Activated CD8-positive, alpha-beta T cell treated with anti-CD3 and anti-CD28 coated beads, Interleukin-2, amount 10 ng/mL, durations not matched to agents 7 days and 5 days (primary cell): Measurements from ENCODE around the gene PHLPP1. TPM values are rescaled to one million over a fixed set of nuclear protein-coding genes. Genes with fewer than 3 reads are reported as not detected.

Experiments
- ATAC-seq: fragments of 150-1000 bp; cut with Tn5 transposase; one replicate; pipeline ENCODE4 v1.10.0; 2021; ENCODE audit warnings: moderate library complexity
- CTCF ChIA-PET: fragments of 350-600 bp; sonication (Branson Sonifier 250); formaldehyde crosslinking; loops from one replicate; lab custom pipeline; 2021; ENCODE audit warnings: antibody characterized with exemption; lab: Charles Lee
- POLR2A ChIA-PET: fragments of 350-600 bp; sonication (Branson Sonifier 250); formaldehyde crosslinking; loops from one replicate; lab custom pipeline; 2021; ENCODE audit warnings: antibody characterized with exemption; lab: Charles Lee
- DNase-seq: peaks from one replicate; pipeline ENCODE4 v3.0.0-alpha.2; 2020
- H3K27ac Mint-ChIP-seq: one replicate; pipeline ENCODE4 v1.8.0; 2021; ENCODE audit warnings: mild to moderate bottlenecking, mixed read lengths
- H3K27me3 Mint-ChIP-seq: one replicate; pipeline ENCODE4 v1.8.0; 2021; ENCODE audit warnings: low read depth, mixed read lengths
- H3K36me3 Mint-ChIP-seq: one replicate; pipeline ENCODE4 v1.8.0; 2021; ENCODE audit warnings: low read depth, mixed read lengths
- H3K4me1 Mint-ChIP-seq: one replicate; pipeline ENCODE4 v1.8.0; 2021; ENCODE audit warnings: low read depth, mixed read lengths
- H3K4me3 Mint-ChIP-seq: one replicate; pipeline ENCODE4 v1.8.0; 2021; ENCODE audit warnings: mild to moderate bottlenecking, mixed read lengths
- H3K9me3 Mint-ChIP-seq: one replicate; pipeline ENCODE4 v1.8.0; 2022; ENCODE audit warnings: mixed read lengths; ENCODE audit not compliant: insufficient read depth
- total RNA-seq, 2 experiments: library from RNA; stranded (reverse); gene quantifications; one replicate each; pipeline ENCODE4 v1.2.3, GENCODE V29; 2021

The PHLPP1 gene
- total RNA-seq, 2 experiments from 2014 or later: 2.9 to 3.5 TPM

GRCh38 chr18:62982600-62983251, 267.4 kb downstream of the PHLPP1 start:
- ATAC-seq (peak; percentile 75), DNase-seq (peak; percentile 71)
- H3K4me1 Mint-ChIP-seq: peaks cover 7% of the 10 kb centered on the region
- ChIA-PET CTCF (interaction anchor here (0.8 to 4.6 kb wide), 31 partner anchors 9 to 568 kb away, joined by 3 to 56 read pairs (median 4); partner anchors contain the start of gene PHLPP1), POLR2A (interaction anchor here (1.3 kb wide), 1 partner anchor 265 kb away, joined by 3 read pairs; no protein-coding TSS in a partner anchor)
- no peak overlapping the region for H3K4me3 Mint-ChIP-seq
- H3K27ac Mint-ChIP-seq: no peak overlapping the region
- no peaks in the 10 kb centered on the region for H3K9me3 Mint-ChIP-seq
- H3K27me3 Mint-ChIP-seq: no peaks in the 10 kb centered on the region
- no peaks in the 10 kb centered on the region for H3K36me3 Mint-ChIP-seq

GRCh38 chr18:62984656-62985315, 269.4 kb downstream of the PHLPP1 start:
- Mint-ChIP-seq H3K9me3 (no peaks in the 10 kb centered on the region), H3K27ac (no peak overlapping the region), H3K27me3 (peaks cover 3% of the 10 kb centered on the region), H3K4me1 (peaks cover 7% of the 10 kb centered on the region), H3K36me3 (no peaks in the 10 kb centered on the region), H3K4me3 (no peak overlapping the region)
- DNase-seq: no peak
- ChIA-PET POLR2A (no interaction called here), CTCF (interaction anchor here (0.9 to 2.0 kb wide), 3 partner anchors 269 to 399 kb away, joined by 3 to 7 read pairs (median 4); no protein-coding TSS in a partner anchor)
- no peak for ATAC-seq

DNA sequence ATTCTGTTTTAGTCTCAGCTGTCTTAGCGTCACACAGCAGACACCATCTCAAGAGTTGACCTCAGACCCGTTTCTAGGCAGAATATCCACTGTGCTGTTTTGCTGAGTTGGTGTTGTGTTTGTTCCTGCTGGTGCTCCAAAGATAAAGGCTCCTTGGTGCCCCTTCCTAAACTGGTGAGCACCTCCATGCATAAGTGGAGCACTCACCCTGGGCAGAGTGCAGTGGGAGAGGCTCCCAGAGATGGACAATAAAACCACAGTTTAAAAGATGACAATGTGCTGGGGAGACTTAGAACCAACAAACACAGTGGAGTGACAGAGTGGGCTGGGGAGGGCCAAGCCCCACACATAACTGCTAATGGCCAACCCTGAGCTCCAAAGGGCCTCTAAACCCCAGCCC, 271.1 kb downstream of the PHLPP1 start:
- no peak for DNase-seq
- Mint-ChIP-seq H3K27me3 (peaks cover 7% of the 10 kb centered on the region), H3K4me1 (peaks cover 7% of the 10 kb centered on the region), H3K36me3 (no peaks in the 10 kb centered on the region), H3K9me3 (no peaks in the 10 kb centered on the region), H3K4me3 (no peak overlapping the region), H3K27ac (no peak overlapping the region)
- ChIA-PET CTCF (no interaction called here), POLR2A (no interaction called here)
- ATAC-seq: no peak

GRCh38 chr18:62987055-62987830, 271.9 kb downstream of the PHLPP1 start:
- Mint-ChIP-seq H3K27me3 (peaks cover 7% of the 10 kb centered on the region), H3K4me3 (no peak overlapping the region), H3K36me3 (no peaks in the 10 kb centered on the region), H3K4me1 (peaks cover 7% of the 10 kb centered on the region), H3K27ac (no peak overlapping the region), H3K9me3 (no peaks in the 10 kb centered on the region)
- DNase-seq (no peak), ATAC-seq (no peak)
- POLR2A ChIA-PET: no interaction called here
- CTCF ChIA-PET: no interaction called here

DNA sequence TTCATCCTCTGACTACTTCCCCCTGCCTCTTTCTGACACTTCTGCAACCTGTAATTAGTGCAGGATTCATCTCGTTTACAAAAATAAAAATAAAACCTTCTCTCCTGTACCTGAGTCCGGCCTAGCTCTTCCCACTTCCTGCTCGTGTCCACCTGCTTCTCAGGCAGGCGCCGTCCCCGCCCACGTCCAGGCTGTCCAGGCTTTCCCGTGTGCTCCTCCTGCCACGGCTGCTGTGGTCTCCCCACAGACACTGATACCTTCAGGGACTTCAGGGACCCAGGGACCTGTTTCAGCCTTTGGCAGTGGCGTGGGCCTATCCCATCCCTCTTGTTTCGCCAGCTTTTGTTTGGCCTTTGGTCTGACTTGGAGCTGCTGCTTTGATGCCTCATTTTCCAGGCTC, 272.5 kb downstream of the PHLPP1 start:
- no peak overlapping the region for H3K4me3 Mint-ChIP-seq
- CTCF ChIA-PET: no interaction called here

GRCh38 chr18:62988471-62988870, 273.1 kb downstream of the PHLPP1 start:
- H3K36me3 Mint-ChIP-seq: no peaks in the 10 kb centered on the region
- no peak overlapping the region for H3K27ac Mint-ChIP-seq
- no peaks in the 10 kb centered on the region for H3K4me1 Mint-ChIP-seq
- H3K27me3 Mint-ChIP-seq: peaks cover 7% of the 10 kb centered on the region
- ATAC-seq (no peak), DNase-seq (no peak)
- H3K9me3 Mint-ChIP-seq: no peaks in the 10 kb centered on the region
- ChIA-PET POLR2A (no interaction called here), CTCF (no interaction called here)
- H3K4me3 Mint-ChIP-seq: no peak overlapping the region

More for the DNA sequence above, 272.5 kb downstream of the PHLPP1 start:
- POLR2A ChIA-PET: no interaction called here
- peaks cover under 1% of the 10 kb centered on the region for H3K4me1 Mint-ChIP-seq
- ATAC-seq: no peak
- peaks cover 7% of the 10 kb centered on the region for H3K27me3 Mint-ChIP-seq
- no peaks in the 10 kb centered on the region for H3K9me3 Mint-ChIP-seq
- DNase-seq: no peak
- no peak overlapping the region for H3K27ac Mint-ChIP-seq
- H3K36me3 Mint-ChIP-seq: no peaks in the 10 kb centered on the region

DNA sequence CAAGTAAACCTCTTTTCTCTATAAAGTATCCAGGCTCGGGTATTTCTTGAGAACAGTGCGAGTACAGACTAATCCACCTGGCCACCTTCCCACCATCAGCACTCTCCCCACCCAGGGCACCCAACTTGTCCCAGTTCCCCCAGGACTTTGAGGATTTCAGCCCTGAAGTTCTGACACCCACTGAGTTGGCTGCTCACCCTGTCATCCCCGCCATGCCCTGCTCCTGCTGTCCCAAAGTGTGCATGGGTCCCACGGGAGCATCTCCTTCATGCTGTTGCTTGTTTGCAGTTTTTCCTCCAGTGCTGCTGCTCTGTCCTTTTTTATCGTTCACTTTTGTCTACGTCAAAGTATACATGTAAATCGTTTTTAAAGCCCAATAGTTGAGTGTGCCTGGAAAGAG, 273.9 kb downstream of the PHLPP1 start:
- DNase-seq (no peak), ATAC-seq (no peak)
- no peaks in the 10 kb centered on the region for H3K4me1 Mint-ChIP-seq
- H3K36me3 Mint-ChIP-seq: no peaks in the 10 kb centered on the region
- H3K4me3 Mint-ChIP-seq: no peak overlapping the region
- ChIA-PET POLR2A (no interaction called here), CTCF (no interaction called here)
- no peaks in the 10 kb centered on the region for H3K9me3 Mint-ChIP-seq
- H3K27ac Mint-ChIP-seq: no peak overlapping the region
- peaks cover 11% of the 10 kb centered on the region for H3K27me3 Mint-ChIP-seq

- H3K36me3 Mint-ChIP-seq: no peaks in the 10 kb centered on the region
- ATAC-seq: no peak
- no peaks in the 10 kb centered on the region for H3K9me3 Mint-ChIP-seq
- ChIA-PET POLR2A (no interaction called here), CTCF (interaction anchor here (0.9 kb wide), 1 partner anchor 348 kb away, joined by 3 read pairs; no protein-coding TSS in a partner anchor)
- no peaks in the 10 kb centered on the region for H3K4me1 Mint-ChIP-seq
- DNase-seq: no peak
- no peak overlapping the region for H3K4me3 Mint-ChIP-seq
- peaks cover 11% of the 10 kb centered on the region for H3K27me3 Mint-ChIP-seq
- H3K27ac Mint-ChIP-seq: no peak overlapping the region
Measured at GRCh38 chr18:62990653-62991052, 275.3 kb downstream of the PHLPP1 start.

GRCh38 chr18:62991389-62991788, 276.0 kb downstream of the PHLPP1 start:
- H3K4me3 Mint-ChIP-seq: no peak overlapping the region
- peaks cover 15% of the 10 kb centered on the region for H3K27me3 Mint-ChIP-seq
- ChIA-PET POLR2A (no interaction called here), CTCF (no interaction called here)
- no peaks in the 10 kb centered on the region for H3K9me3 Mint-ChIP-seq
- DNase-seq (no peak), ATAC-seq (no peak)
- no peak overlapping the region for H3K27ac Mint-ChIP-seq
- no peaks in the 10 kb centered on the region for H3K36me3 Mint-ChIP-seq
- H3K4me1 Mint-ChIP-seq: no peaks in the 10 kb centered on the region

- Mint-ChIP-seq H3K27me3 (peaks cover 16% of the 10 kb centered on the region), H3K36me3 (no peaks in the 10 kb centered on the region), H3K27ac (no peak overlapping the region), H3K4me3 (no peak overlapping the region), H3K4me1 (no peaks in the 10 kb centered on the region), H3K9me3 (no peaks in the 10 kb centered on the region)
- DNase-seq: no peak
- ChIA-PET POLR2A (no interaction called here), CTCF (interaction anchor here (1.0 kb wide), 1 partner anchor 9 kb away, joined by 3 read pairs; no protein-coding TSS in a partner anchor)
- no peak for ATAC-seq
Measured at GRCh38 chr18:62991959-62992358, 276.6 kb downstream of the PHLPP1 start.

- DNase-seq: peak; percentile 8
- Mint-ChIP-seq H3K9me3 (no peaks in the 10 kb centered on the region), H3K36me3 (no peaks in the 10 kb centered on the region), H3K27ac (no peak overlapping the region), H3K4me3 (no peak overlapping the region), H3K27me3 (peaks cover 18% of the 10 kb centered on the region), H3K4me1 (no peaks in the 10 kb centered on the region)
- POLR2A ChIA-PET: interaction anchor here (0.6 kb wide), 1 partner anchor 66 kb away, joined by 3 read pairs; no protein-coding TSS in a partner anchor
- ATAC-seq: no peak
- CTCF ChIA-PET: interaction anchor here (1.0 kb wide), 1 partner anchor 10 kb away, joined by 3 read pairs; no protein-coding TSS in a partner anchor
Measured at GRCh38 chr18:62992877-62993365, 277.6 kb downstream of the PHLPP1 start.
